WTC11 (cell line): ENCODE results near the gene SIT1. TPM values are rescaled to one million over a fixed set of nuclear protein-coding genes. Genes with fewer than 3 reads are reported as not detected.

ENCODE experiments used
- ATAC-seq: fragments of 200-7000 bp; cut with Tn5 transposase; 2 replicates; pipeline ENCODE4 v1.10.0; 2021; ENCODE audit warnings: mild to moderate bottlenecking, moderate library complexity
- CTCF ChIA-PET: fragments of 300-600 bp; sonication (Branson Sonifier 250); formaldehyde crosslinking; loops from one replicate; lab custom pipeline; 2021; ENCODE audit warnings: antibody characterized with exemption; lab: Charles Lee
- POLR2A ChIA-PET: fragments of 350-600 bp; sonication (Branson Sonifier 250); formaldehyde crosslinking; loops from one replicate; lab custom pipeline; 2021; ENCODE audit warnings: antibody characterized with exemption; lab: Charles Lee
- DNase-seq: peaks from one replicate; pipeline ENCODE4 v3.0.0; 2021; ENCODE audit warnings: low spot score
- H3K27ac Mint-ChIP-seq: 2 replicates; pipeline ENCODE4 v1.8.0; 2021; ENCODE audit warnings: mixed read lengths
- H3K27me3 Mint-ChIP-seq: 2 replicates; pipeline ENCODE4 v1.8.0; 2021; ENCODE audit warnings: low read depth, mild to moderate bottlenecking, moderate library complexity, mixed read lengths
- H3K36me3 Mint-ChIP-seq: 2 replicates; pipeline ENCODE4 v1.8.0; 2021; ENCODE audit warnings: mixed read lengths
- H3K4me1 Mint-ChIP-seq: 2 replicates; pipeline ENCODE4 v1.8.0; 2022; ENCODE audit warnings: mixed read lengths
- H3K4me3 Mint-ChIP-seq: 2 replicates; pipeline ENCODE4 v1.8.0; 2021; ENCODE audit warnings: mild to moderate bottlenecking, moderate library complexity, mixed read lengths
- H3K9me3 Mint-ChIP-seq: 2 replicates; pipeline ENCODE4 v1.8.0; 2021; ENCODE audit warnings: mixed read lengths
- CBFB ChIP-seq: sonication (generic); formaldehyde crosslinking; IDR thresholded peaks from 2 replicates; pipeline ENCODE4 v1.8.1; 2022; ENCODE audit warnings: mild to moderate bottlenecking, low read depth, missing genetic modification reagents
- EMX1 ChIP-seq: fragments of 250-450 bp; sonication (Bioruptor Pico); IDR thresholded peaks from 2 replicates; pipeline ENCODE4 v1.8.0; 2021; ENCODE audit warnings: mild to moderate bottlenecking
- GTF2I ChIP-seq: fragments of 250-450 bp; sonication (Bioruptor Pico); conservative IDR thresholded peaks from 2 replicates; pipeline ENCODE4 v1.4.0; 2021; ENCODE audit warnings: mild to moderate bottlenecking
- IRF2 ChIP-seq: sonication (generic); formaldehyde crosslinking; IDR thresholded peaks from 2 replicates; pipeline ENCODE4 v1.8.0; 2022; ENCODE audit warnings: low read depth, missing genetic modification reagents, borderline replicate concordance
- JAZF1 ChIP-seq: fragments of 250-450 bp; sonication (Bioruptor Pico); IDR thresholded peaks from 2 replicates; pipeline ENCODE4 v1.9.0; 2021; ENCODE audit warnings: moderate library complexity, mild to moderate bottlenecking, inconsistent platforms
- NR1H2 ChIP-seq: sonication (generic); formaldehyde crosslinking; IDR thresholded peaks from 2 replicates; pipeline ENCODE4 v1.9.0; 2021; ENCODE audit warnings: mild to moderate bottlenecking, moderate library complexity, missing genetic modification reagents
- NR2C2 ChIP-seq: sonication (generic); formaldehyde crosslinking; IDR thresholded peaks from 2 replicates; pipeline ENCODE4 v1.8.0; 2022; ENCODE audit warnings: mild to moderate bottlenecking, missing genetic modification reagents
- ZBTB21 ChIP-seq: sonication (generic); formaldehyde crosslinking; IDR thresholded peaks from 2 replicates; pipeline ENCODE4 v1.8.1; 2023; ENCODE audit warnings: mild to moderate bottlenecking, missing genetic modification reagents, borderline replicate concordance
- ZNF121 ChIP-seq: sonication (generic); formaldehyde crosslinking; IDR thresholded peaks from 2 replicates; pipeline ENCODE4 v1.8.0; 2023; ENCODE audit warnings: missing genetic modification reagents
- ZNF263 ChIP-seq: sonication (generic); formaldehyde crosslinking; IDR thresholded peaks from 2 replicates; pipeline ENCODE4 v1.8.1; 2022; ENCODE audit warnings: low read depth, mild to moderate bottlenecking, moderate library complexity, missing genetic modification reagents
- total RNA-seq: library from RNA; stranded (reverse); gene quantifications from 3 replicates; pipeline ENCODE4 v1.2.3, GENCODE V29; 2021
- TF ChIP-seq, protein P1 (sequence below): sonication (generic); formaldehyde crosslinking; IDR thresholded peaks from 2 replicates; pipeline ENCODE4 v1.8.1; 2023; ENCODE audit warnings: mild to moderate bottlenecking, missing genetic modification reagents, borderline replicate concordance
- TF ChIP-seq, protein P2 (sequence below): sonication (generic); formaldehyde crosslinking; IDR thresholded peaks from 2 replicates; pipeline ENCODE4 v1.8.0; 2022; ENCODE audit warnings: mild to moderate bottlenecking, missing genetic modification reagents
- TF ChIP-seq, protein P3 (sequence below): sonication (generic); formaldehyde crosslinking; IDR thresholded peaks from 2 replicates; pipeline ENCODE4 v1.8.1; 2023; ENCODE audit warnings: mild to moderate bottlenecking, missing genetic modification reagents
- TF ChIP-seq, protein P4 (sequence below): sonication (generic); formaldehyde crosslinking; IDR thresholded peaks from 2 replicates; pipeline ENCODE4 v1.8.1; 2022; ENCODE audit warnings: mild to moderate bottlenecking, missing genetic modification reagents, moderate library complexity, borderline replicate concordance
- TF ChIP-seq, protein P5 (sequence below): sonication (generic); formaldehyde crosslinking; conservative IDR thresholded peaks from 2 replicates; pipeline ENCODE4 v1.8.1; 2023; ENCODE audit warnings: mild to moderate bottlenecking, low read depth, missing genetic modification reagents, moderate library complexity
- TF ChIP-seq, protein P6 (sequence below): sonication (generic); formaldehyde crosslinking; IDR thresholded peaks from 2 replicates; pipeline ENCODE4 v1.8.0; 2022; ENCODE audit warnings: mild to moderate bottlenecking, missing genetic modification reagents
- TF ChIP-seq, protein P7 (sequence below): fragments of 250-450 bp; sonication (Bioruptor Pico); IDR thresholded peaks from 2 replicates; pipeline ENCODE4 v1.9.0; 2021; ENCODE audit warnings: moderate library complexity, mild to moderate bottlenecking, inconsistent platforms, borderline replicate concordance
- TF ChIP-seq, protein P8 (sequence below): fragments of 250-450 bp; sonication (Bioruptor Pico); IDR thresholded peaks from 2 replicates; pipeline ENCODE4 v1.9.0; 2021; ENCODE audit warnings: mild to moderate bottlenecking

Gene SIT1
- total RNA-seq, 1 experiment from 2014 or later = 4.1 TPM

DNA sequence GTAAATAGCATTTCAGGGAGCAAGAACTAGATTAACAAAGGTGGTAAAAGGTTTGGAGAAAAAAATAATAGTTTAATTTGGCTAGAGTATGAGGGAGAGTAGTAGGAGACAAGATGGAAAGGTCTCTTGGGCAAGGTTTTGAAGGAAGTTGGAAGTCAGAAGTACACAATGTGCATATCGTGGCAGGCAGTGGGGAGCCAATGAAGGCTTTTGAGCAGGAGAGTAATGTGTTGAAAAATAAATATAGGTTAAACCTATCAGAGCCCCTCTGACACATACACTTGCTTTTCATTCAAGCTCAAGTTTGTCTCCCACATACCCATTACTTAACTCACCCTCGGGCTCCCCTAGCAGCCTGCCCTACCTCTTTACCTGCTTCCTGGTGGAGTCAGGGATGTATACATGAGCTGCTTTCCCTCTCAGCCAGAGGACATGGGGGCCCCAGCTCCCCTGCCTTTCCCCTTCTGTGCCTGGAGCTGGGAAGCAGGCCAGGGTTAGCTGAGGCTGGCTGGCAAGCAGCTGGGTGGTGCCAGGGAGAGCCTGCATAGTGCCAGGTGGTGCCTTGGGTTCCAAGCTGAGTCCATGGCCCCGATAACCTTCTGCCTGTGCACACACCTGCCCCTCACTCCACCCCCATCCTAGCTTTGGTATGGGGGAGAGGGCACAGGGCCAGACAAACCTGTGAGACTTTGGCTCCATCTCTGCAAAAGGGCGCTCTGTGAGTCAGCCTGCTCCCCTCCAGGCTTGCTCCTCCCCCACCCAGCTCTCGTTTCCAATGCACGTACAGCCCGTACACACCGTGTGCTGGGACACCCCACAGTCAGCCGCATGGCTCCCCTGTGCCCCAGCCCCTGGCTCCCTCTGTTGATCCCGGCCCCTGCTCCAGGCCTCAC lies 22.6 kb upstream of the SIT1 start, which contains the start of gene CA9 (continued):
- TF ChIP-seq, protein P1, sequence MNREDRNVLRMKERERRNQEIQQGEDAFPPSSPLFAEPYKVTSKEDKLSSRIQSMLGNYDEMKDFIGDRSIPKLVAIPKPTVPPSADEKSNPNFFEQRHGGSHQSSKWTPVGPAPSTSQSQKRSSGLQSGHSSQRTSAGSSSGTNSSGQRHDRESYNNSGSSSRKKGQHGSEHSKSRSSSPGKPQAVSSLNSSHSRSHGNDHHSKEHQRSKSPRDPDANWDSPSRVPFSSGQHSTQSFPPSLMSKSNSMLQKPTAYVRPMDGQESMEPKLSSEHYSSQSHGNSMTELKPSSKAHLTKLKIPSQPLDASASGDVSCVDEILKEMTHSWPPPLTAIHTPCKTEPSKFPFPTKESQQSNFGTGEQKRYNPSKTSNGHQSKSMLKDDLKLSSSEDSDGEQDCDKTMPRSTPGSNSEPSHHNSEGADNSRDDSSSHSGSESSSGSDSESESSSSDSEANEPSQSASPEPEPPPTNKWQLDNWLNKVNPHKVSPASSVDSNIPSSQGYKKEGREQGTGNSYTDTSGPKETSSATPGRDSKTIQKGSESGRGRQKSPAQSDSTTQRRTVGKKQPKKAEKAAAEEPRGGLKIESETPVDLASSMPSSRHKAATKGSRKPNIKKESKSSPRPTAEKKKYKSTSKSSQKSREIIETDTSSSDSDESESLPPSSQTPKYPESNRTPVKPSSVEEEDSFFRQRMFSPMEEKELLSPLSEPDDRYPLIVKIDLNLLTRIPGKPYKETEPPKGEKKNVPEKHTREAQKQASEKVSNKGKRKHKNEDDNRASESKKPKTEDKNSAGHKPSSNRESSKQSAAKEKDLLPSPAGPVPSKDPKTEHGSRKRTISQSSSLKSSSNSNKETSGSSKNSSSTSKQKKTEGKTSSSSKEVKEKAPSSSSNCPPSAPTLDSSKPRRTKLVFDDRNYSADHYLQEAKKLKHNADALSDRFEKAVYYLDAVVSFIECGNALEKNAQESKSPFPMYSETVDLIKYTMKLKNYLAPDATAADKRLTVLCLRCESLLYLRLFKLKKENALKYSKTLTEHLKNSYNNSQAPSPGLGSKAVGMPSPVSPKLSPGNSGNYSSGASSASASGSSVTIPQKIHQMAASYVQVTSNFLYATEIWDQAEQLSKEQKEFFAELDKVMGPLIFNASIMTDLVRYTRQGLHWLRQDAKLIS (CRISPR knock-in tag) = no peak
- TF ChIP-seq, protein P2, sequence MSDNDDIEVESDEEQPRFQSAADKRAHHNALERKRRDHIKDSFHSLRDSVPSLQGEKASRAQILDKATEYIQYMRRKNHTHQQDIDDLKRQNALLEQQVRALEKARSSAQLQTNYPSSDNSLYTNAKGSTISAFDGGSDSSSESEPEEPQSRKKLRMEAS = no peak
- TF ChIP-seq JAZF1 (CRISPR knock-in tag) (no peak), ZBTB21 (CRISPR knock-in tag) (no peak), EMX1 (CRISPR knock-in tag) (no peak), GTF2I (CRISPR knock-in tag) (no peak), IRF2 (CRISPR knock-in tag) (no peak), CBFB (CRISPR knock-in tag) (no peak), ZNF263 (CRISPR knock-in tag) (no peak)
- TF ChIP-seq, protein P3, sequence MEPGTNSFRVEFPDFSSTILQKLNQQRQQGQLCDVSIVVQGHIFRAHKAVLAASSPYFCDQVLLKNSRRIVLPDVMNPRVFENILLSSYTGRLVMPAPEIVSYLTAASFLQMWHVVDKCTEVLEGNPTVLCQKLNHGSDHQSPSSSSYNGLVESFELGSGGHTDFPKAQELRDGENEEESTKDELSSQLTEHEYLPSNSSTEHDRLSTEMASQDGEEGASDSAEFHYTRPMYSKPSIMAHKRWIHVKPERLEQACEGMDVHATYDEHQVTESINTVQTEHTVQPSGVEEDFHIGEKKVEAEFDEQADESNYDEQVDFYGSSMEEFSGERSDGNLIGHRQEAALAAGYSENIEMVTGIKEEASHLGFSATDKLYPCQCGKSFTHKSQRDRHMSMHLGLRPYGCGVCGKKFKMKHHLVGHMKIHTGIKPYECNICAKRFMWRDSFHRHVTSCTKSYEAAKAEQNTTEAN (CRISPR knock-in tag) = no peak

DNA sequence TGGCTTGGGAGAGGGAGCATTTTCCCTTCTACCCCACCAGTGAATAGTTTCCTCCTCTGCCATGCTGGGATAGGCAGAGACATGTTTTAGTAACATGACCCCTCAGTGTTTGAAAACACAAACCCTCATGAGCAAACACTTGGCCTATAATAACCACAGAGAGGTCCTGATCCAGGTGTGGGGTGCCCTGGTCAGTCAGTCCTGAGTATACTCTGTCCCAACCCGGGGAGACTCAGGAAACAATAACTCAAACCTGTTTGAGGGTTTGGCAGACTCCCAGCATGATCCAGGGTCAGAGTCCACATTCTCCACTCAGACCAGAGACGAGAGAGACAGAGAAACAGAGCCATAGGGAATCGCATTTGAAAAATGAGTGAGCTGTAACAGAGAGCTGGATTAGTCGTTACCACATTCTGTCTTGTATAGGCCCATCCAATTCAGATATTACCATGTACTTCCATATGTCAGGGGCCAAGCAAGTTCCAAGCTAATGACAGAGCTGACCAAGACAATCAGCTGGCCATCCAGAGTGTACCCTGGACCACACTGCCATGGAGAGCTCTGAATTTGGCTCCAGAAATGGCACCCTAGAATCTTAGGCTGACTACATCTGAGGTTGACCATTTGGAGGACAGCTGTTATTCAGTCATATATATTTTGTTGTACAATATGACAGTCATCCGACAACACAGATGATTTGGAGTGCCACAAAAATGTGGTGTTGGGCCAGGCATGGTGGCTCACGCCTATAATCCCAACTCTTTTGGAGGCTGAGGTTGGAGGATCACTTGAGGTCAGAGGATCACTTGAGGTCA lies 18.8 kb upstream of the SIT1 start:
- H3K27me3 Mint-ChIP-seq = peaks cover 14% of the 10 kb centered on the region
- peaks cover 6% of the 10 kb centered on the region for H3K4me1 Mint-ChIP-seq
- peaks cover 7% of the 10 kb centered on the region for H3K9me3 Mint-ChIP-seq
- ChIA-PET CTCF (interaction anchor here (0.5 to 3.0 kb wide), 3 partner anchors 12 to 27 kb away, joined by 3 to 9 read pairs (median 6); partner anchors contain the start of genes CCDC107 and RMRP), POLR2A (no interaction called here)
- ATAC-seq (no peak), DNase-seq (no peak)
- no peak overlapping the region for H3K27ac Mint-ChIP-seq
- no peaks in the 10 kb centered on the region for H3K36me3 Mint-ChIP-seq
- H3K4me3 Mint-ChIP-seq = no peak overlapping the region
- TF ChIP-seq, protein P4, sequence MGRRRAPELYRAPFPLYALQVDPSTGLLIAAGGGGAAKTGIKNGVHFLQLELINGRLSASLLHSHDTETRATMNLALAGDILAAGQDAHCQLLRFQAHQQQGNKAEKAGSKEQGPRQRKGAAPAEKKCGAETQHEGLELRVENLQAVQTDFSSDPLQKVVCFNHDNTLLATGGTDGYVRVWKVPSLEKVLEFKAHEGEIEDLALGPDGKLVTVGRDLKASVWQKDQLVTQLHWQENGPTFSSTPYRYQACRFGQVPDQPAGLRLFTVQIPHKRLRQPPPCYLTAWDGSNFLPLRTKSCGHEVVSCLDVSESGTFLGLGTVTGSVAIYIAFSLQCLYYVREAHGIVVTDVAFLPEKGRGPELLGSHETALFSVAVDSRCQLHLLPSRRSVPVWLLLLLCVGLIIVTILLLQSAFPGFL (CRISPR knock-in tag) = no peak
- TF ChIP-seq, protein P5, sequence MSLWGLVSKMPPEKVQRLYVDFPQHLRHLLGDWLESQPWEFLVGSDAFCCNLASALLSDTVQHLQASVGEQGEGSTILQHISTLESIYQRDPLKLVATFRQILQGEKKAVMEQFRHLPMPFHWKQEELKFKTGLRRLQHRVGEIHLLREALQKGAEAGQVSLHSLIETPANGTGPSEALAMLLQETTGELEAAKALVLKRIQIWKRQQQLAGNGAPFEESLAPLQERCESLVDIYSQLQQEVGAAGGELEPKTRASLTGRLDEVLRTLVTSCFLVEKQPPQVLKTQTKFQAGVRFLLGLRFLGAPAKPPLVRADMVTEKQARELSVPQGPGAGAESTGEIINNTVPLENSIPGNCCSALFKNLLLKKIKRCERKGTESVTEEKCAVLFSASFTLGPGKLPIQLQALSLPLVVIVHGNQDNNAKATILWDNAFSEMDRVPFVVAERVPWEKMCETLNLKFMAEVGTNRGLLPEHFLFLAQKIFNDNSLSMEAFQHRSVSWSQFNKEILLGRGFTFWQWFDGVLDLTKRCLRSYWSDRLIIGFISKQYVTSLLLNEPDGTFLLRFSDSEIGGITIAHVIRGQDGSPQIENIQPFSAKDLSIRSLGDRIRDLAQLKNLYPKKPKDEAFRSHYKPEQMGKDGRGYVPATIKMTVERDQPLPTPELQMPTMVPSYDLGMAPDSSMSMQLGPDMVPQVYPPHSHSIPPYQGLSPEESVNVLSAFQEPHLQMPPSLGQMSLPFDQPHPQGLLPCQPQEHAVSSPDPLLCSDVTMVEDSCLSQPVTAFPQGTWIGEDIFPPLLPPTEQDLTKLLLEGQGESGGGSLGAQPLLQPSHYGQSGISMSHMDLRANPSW (CRISPR knock-in tag) = no peak
- TF ChIP-seq, protein P6, sequence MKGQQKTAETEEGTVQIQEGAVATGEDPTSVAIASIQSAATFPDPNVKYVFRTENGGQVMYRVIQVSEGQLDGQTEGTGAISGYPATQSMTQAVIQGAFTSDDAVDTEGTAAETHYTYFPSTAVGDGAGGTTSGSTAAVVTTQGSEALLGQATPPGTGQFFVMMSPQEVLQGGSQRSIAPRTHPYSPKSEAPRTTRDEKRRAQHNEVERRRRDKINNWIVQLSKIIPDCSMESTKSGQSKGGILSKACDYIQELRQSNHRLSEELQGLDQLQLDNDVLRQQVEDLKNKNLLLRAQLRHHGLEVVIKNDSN = no peak
- TF ChIP-seq GTF2I (CRISPR knock-in tag) (no peak), NR1H2 (CRISPR knock-in tag) (no peak), NR2C2 (CRISPR knock-in tag) (no peak), ZNF121 (CRISPR knock-in tag) (no peak)
- TF ChIP-seq, protein P7, sequence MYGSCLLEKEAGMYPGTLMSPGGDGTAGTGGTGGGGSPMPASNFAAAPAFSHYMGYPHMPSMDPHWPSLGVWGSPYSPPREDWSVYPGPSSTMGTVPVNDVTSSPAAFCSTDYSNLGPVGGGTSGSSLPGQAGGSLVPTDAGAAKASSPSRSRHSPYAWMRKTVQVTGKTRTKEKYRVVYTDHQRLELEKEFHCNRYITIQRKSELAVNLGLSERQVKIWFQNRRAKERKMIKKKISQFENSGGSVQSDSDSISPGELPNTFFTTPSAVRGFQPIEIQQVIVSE (CRISPR knock-in tag) = no peak
- TF ChIP-seq, protein P8, sequence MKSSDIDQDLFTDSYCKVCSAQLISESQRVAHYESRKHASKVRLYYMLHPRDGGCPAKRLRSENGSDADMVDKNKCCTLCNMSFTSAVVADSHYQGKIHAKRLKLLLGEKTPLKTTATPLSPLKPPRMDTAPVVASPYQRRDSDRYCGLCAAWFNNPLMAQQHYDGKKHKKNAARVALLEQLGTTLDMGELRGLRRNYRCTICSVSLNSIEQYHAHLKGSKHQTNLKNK (CRISPR knock-in tag) = no peak
